Measurements from ENCODE around the gene CLRN1. TPM values are rescaled to one million over a fixed set of nuclear protein-coding genes. Genes with fewer than 3 reads are reported as not detected.

Gene CLRN1
- total RNA-seq, 1 donor from 2014 or later: not detected

- DNase-seq (ENCODE audit: extremely low read depth, low read depth, low spot score): no peak
These were observed 46.8 kb downstream of the CLRN1 start for GRCh38 chr3:150925751-150926201.

DNA sequence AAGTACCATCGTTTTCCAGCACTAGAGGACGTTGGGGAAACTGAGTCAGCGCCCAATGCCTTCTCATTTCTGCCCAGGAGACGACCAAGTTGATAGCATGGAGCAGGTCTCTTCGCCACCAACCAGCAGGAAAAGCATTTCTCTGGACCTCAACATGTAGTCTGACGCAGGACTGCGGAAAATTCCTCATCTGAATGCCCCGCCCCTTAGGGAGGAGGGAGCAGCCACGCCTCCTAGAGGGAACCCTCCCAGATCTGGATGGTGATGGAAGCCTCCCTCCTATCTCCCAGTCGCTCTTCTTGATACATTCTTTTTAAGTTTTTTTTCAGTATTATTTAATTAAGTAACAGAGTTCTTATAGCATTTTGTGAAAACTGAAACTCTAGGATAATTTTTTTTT is 49.9 kb downstream of the CLRN1 start:
- DNase-seq (ENCODE audit: extremely low read depth, low read depth, low spot score): no peak

- DNase-seq (ENCODE audit: extremely low read depth, low read depth, low spot score): no peak
These were observed 51.3 kb downstream of the CLRN1 start for GRCh38 chr3:150921209-150921608.

GRCh38 chr3:150920236-150920635 is 52.3 kb downstream of the CLRN1 start:
- DNase-seq (ENCODE audit: extremely low read depth, low read depth, low spot score): no peak

GRCh38 chr3:150917951-150918350 is 54.6 kb downstream of the CLRN1 start:
- no peak for DNase-seq (ENCODE audit: extremely low read depth, low read depth, low spot score)

- DNase-seq (ENCODE audit: extremely low read depth, low read depth, low spot score): no peak
These were observed 59.2 kb downstream of the CLRN1 start for GRCh38 chr3:150913133-150913922.

GRCh38 chr3:150912501-150912900 is 60.0 kb downstream of the CLRN1 start:
- DNase-seq (ENCODE audit: extremely low read depth, low read depth, low spot score): no peak

DNA sequence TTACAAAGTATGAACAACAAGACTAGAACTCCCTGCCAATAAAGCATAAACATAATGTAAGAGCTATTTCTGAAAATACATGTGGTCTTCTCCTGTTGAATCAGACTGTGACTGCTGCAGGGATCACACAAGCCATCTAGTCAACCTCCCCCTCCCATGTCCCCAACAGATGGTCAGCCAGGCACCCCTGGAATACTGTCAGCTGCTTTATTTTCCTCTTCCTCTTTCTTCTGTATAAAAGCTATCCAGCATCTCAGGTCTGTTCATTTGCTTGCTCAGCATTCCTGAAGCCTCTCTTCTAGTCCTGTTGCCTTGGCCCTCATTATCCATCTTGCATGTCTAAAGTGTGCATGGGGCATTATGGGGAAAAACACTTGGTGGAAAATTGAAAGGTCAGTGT is 60.8 kb downstream of the CLRN1 start:
- DNase-seq (ENCODE audit: extremely low read depth, low read depth, low spot score): no peak

GRCh38 chr3:150906461-150906860 is 66.1 kb downstream of the CLRN1 start:
- DNase-seq (ENCODE audit: extremely low read depth, low read depth, low spot score): no peak

- no peak for DNase-seq (ENCODE audit: extremely low read depth, low read depth, low spot score)
These were observed 66.8 kb downstream of the CLRN1 start for GRCh38 chr3:150905746-150906145.

DNA sequence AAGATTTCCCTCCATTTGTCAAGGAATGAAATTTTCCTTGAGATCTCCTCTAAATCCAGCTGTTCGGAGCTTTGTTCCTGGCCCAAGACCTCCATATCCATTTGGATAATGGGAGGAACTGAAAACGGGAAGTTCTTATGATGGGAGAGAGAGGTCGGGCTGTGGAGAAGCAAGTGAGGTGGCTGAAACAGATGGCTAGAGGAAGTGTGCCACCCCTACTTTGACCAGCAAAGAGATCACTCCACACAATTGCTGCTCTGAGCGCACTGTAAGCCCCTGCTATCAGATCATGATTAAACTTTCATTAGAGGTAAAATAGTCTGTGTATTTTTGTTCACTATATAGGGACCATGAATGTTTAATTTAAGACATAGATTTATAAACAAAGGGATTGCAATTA is 67.2 kb downstream of the CLRN1 start, which contains the start of gene MINDY4B:
MINDY4B (minus strand) TSS at position 101 of the 400 bp plus-strand sequence; CDS start at position 101, 0 bp downstream.
- no peak for DNase-seq (ENCODE audit: extremely low read depth, low read depth, low spot score)

- no peak for DNase-seq (ENCODE audit: extremely low read depth, low read depth, low spot score)
These were observed 69.5 kb downstream of the CLRN1 start for GRCh38 chr3:150902988-150903387.

DNA sequence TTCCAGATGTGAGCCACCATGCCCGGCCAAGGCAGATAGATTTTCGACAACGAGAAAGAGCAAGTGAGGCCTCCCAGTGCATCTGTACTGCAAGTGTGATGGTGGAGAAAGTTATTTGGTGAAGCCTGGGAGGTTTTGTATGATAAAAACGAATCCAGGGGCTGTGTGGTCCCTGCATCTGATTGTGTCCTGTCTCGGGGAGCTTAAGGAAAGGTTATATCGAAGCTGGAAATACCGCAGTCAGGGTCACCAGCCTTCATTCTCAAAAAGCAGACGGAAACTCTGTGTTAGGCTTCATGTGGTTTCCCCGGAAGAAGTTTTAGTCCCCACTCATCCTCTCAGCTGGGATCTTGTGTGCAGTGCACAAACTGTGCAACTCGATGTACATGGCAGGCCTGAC is 70.7 kb downstream of the CLRN1 start:
- DNase-seq (ENCODE audit: extremely low read depth, low read depth, low spot score): no peak

GRCh38 chr3:150899141-150899540 is 73.4 kb downstream of the CLRN1 start:
- no peak for DNase-seq (ENCODE audit: extremely low read depth, low read depth, low spot score)

DNA sequence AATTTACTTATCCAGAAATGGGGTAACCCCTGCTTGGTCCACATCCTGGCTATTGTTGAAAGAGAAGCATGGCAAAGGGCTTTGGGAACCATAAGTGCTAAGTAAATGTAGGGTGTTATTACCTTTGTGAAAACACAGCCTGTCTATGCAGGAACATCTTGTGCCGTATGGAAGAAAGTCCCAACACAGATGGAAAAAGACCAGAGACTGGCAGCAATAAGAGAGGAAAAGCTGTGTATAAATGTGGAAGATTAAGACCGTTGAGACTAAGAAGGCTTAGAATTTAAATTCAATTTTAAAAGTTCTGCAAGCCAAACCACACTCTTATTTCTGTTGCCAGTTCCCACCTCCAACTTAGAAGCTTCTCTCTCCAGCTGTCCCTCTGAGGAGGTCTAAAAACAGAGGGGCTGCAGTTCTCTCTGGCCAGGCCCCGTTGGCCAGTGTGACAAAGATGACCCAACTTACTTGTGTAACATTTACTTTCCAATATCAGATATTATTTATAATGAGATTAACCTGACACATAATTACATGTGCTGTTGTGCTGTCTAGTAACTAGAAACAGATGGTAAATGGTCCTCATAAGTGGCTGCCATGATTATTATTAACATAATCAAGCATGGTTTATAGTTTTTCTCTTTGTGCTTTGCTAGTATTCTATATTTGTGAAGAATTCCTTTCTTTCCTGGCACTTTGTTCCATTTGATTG is 74.3 kb downstream of the CLRN1 start:
- no peak for DNase-seq (ENCODE audit: extremely low read depth, low read depth, low spot score)

DNA sequence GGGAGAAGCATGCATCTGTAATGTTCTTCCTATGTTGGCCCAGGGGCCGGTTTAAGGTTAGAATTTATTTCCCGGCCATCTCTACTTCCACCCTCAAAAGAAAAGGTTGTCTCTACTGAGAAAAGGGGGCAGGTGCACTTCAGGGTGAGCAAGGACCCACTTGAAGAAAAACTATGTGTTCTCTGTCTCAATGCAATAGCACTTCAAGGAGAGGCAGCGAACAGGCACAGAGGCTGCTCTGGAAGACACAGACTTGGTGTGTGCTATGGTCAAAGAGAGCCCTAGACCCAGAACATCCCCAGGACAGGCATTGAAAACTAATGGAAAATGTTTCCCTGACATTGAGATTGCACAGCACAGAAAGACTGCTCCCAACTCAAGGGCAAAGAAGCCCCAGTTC is 74.9 kb downstream of the CLRN1 start:
- no peak for DNase-seq (ENCODE audit: extremely low read depth, low read depth, low spot score)

DNA sequence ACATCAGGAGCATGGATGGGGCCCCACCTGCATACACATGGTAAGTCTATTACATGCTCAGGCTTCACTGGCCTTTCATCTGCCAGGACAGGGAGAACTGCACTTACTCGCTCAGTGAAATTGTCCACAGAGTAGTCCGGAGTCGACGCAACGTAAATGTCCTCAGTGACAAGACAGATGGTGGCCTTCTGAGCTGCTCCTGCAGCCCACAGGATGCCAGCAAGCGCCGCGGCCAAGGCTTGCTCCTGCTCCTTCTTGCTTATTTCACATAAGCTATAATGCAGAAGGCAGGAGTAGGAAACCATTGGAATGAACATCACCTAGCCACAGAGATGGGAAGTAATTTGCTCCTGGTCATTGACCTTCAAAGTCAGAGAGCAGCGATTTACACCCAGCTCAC is 81.7 kb downstream of the CLRN1 start:
- DNase-seq (ENCODE audit: extremely low read depth, low read depth, low spot score): no peak

- no peak for DNase-seq (ENCODE audit: extremely low read depth, low read depth, low spot score)
These were observed 82.2 kb downstream of the CLRN1 start for GRCh38 chr3:150890295-150890694.

- DNase-seq (ENCODE audit: extremely low read depth, low read depth, low spot score): no peak
These were observed 83.4 kb downstream of the CLRN1 start for GRCh38 chr3:150889106-150889505.

- no peak for DNase-seq (ENCODE audit: extremely low read depth, low read depth, low spot score)
These were observed 85.5 kb downstream of the CLRN1 start for GRCh38 chr3:150887031-150887430.

DNA sequence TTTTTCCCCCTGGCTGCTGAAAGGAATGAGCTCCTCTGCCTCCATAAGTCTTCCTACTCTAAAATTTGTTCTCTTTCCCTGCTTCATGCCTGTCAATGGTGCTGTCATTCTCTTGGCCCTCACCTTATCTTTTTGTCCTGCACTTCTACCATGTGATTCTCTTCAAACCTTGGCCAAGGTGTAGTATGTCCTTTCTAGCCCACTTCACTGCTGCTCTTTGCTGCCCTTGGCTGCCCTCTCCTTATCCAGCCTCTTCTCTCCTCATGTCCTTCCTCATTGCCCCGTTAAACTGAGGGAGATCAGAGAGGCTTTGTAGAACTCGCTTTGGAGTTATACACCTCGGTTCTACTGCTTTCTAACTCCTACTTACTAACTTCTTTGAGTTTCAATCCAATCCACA is 87.0 kb downstream of the CLRN1 start:
- no peak for DNase-seq (ENCODE audit: extremely low read depth, low read depth, low spot score)

DNA sequence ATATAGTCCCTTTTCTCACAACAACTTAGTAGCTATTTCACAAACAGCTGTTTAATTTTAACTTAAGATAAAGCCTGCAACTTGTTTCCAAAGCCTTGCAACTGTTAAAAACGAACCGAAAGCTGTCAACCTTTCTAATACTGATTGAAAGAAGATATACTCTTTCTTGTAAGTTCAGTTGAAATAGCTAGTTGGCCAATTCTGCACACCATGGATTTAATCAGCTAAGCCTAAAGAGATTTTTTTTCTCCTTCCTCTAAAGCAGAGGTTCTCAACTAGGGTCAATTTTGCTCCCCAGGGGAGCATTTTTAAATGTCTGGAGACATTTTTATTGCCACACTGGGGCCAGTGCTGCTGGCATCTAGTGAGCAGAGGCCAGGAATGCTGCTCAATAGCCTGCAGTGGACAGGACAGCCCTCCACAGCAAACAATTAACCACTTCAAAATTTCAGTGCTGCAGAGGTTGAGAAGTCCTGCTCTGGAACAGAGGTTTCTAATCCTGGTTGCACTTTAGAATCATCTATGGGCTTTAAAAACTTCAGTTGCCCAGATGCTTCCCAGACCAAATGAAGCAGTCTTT is 93.4 kb downstream of the CLRN1 start:
- no peak for DNase-seq (ENCODE audit: extremely low read depth, low read depth, low spot score)

Data from glomerular endothelial cell (primary cell).